ENCODE results near the gene CLNS1A.
"Not testable (repeated sequence)": the region's sequence is repeated elsewhere in the genome, so short reads cannot be mapped to it uniquely, and the experiment has no call there.

CLNS1A gene, protein sequence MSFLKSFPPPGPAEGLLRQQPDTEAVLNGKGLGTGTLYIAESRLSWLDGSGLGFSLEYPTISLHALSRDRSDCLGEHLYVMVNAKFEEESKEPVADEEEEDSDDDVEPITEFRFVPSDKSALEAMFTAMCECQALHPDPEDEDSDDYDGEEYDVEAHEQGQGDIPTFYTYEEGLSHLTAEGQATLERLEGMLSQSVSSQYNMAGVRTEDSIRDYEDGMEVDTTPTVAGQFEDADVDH

DNA sequence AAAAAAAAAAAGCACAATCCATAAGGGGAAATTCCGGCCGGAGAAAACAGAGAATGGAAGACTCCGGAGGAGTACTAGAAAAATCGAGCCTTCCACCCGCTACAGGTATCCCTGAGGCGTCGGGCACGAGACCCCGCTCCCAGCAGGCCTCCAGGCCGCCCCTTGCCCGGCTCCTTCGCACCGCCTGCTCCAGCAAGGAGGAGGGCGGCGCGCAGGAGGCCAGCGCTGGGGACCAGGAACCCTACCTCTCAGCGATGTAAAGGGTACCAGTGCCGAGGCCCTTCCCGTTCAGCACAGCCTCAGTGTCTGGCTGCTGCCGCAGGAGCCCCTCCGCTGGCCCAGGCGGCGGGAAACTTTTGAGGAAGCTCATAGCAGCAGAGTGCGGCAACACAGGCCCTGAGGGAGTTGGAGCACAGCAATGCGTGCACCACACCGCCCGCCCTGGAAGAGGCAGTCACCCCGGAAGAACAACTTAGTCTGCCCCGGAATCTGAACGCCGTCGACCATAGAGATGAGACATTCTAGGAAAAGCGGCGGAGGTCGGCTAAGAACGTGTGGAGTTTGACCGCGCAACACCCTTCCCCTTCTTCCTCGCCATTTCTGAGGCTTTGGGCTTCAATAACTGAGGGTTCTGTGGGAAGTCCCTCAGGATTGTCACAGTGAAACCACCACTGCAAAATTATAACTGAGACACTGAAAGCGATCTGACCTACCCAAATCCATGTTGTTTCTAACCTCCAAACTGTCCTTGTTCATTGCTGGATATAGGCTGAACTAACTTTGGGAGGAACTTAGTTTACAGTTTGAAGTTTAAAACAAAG, at the start of gene CLNS1A:
CLNS1A (minus strand) TSS at position 450 of the 821 bp plus-strand sequence; CDS start at position 370, 80 bp downstream.
- DNase-seq: peak; percentile 92

DNA sequence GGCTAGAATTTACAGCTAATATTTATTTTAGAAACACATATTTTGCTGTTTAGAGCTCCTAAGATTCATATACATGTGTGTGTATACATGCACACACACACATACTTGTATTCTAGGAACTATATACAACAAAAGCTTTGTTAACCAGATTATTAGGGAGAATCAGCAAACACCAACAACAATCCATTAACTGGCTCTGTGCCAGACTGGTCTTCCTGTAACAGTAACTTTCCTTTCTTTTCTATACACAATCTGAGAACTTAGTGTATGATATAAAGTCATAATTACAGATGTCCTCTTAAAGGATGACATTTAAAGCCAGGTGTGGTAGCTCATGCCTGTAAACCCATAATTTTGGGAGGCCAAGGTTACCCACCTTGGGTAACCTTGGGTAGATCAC, 49.5 kb upstream of the CLNS1A start:
- no peak for DNase-seq

DNA sequence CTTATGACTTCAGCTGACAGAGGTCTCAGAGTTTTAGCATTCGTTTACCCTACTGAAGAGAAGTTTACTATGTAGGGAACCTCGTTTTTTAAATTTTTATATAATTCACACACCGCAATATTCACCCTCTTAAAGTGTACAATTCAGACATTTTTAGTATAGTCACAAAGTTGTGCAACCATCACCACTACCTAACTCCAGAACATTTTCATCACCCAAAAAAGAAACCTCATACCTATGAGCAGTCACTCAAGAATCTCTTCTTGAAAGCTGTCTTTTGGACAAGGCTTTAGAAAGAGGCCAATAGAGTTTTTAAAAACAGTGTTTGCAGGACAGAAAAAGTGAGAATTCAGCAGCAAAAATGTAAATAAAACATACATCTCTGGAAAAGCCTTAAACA, 39.5 kb upstream of the CLNS1A start:
- DNase-seq: no peak

DNA sequence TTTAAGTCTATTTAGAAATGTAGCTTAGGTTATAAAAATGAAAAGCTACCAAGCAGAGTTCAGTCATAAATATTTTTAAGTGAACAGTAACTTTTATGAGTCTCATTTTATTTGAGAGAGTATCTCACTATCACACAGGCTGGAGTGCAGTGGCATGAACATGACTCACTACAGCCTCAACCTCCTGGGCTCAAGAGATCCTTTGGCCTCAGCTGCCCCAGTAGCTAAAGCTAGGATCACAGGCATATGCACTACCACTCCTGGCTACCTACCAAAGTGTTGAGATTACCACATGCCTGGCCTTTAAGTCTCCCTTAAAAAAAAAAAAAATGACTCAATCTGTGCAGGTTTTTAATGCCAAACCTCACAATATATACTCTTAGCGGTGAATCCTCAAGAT, 34.7 kb upstream of the CLNS1A start:
- DNase-seq: no peak

DNA sequence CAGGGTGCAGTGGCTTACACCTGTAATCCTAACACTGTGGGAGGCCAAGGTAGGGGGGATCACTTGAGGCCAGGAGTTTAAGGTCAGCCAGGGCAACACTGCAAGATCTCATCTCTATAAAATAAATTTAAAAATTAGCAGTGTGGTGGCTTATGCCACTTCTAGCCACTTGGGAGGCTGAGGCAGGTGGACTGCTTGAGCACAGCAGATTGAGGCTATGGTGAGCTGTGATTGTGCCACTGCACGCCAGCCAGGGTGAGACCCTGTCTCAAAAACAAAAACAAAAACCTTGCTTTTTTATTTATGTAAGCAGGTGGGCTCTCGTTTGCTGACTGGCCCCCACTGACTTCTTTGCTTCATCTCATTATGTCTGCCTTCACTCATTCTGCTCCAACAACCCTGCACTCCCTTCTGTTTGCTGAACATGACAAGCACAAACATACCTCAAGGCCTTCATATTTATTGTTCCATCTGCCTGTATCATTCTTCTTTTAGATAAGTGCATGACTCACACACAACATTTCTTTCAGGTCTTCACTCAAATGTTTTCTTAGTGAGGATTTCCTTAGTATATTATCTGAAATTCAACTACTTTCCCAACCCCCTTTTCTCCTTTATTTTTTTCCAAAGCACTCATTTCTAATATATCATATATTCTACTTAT, 32.4 kb upstream of the CLNS1A start:
- DNase-seq: no peak

DNA sequence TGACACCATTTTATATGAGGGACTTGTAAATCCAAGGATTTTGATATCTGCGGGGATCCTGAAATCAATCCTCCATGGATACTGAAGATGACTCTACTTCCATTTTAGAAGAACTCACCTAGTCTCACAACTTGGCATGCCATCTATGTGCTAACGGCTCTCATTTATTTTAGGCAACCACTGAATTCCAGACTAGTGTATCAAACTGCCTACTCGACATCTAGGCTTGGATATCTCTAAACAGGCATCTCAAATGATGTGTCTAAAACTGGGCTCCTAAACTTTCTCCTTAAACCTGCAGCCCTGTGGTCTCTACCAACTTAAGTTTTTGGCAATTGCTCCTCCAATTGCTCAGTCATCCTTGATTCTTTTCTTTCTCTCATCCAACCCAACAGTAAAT, 31.2 kb upstream of the CLNS1A start:
- no peak for DNase-seq

DNA sequence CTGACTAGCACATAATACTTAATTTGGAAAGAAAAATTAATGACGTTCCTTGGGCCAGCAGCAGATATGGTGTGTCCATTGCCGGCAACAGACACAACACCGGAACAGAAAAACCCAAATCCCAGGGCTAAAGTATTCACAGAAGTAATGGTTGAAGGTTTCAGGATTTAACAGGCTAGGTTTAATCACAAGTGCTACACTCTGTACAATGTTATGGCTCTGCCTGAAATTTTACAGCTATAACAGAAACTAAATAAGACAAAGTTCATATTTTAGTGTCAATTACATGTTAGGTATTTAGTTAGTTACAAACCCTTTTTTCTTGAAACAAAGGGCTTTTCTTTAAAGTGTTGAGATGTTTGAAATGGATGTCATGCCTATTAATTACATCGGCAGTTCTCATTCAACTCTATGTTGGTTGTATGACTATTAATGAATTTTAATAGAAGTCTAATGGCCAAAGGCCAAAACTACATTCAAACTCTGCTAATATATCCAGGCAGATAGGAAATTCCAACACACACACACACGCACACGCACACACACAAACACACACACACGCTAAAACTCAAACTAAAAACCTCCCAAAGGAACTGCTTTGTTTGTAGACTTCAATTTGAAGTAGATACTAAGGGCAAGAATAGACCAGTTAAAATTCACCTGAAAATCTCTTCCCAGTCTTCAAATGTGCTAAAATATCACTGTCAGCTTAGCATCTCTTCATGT, 27.8 kb upstream of the CLNS1A start:
- DNase-seq: no peak

DNA sequence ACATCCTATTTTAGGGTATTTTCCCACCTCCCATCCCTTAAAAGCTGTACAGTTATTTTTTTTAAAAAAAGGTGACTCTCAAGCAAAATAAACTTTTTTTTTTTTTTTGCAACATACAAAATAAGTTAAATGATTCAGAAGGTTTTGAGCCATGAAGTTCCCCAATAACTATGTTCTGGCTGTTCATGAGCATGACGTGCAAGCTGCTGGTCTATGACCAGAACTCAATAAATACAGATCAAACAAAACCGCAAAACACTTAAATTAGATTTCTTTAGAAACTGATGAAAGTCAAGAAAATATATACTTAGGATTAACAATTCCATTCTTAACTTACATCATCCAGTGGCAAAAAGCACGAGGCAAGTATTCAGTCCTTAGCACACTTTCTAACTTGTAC, 24.1 kb upstream of the CLNS1A start:
- no peak for DNase-seq

DNA sequence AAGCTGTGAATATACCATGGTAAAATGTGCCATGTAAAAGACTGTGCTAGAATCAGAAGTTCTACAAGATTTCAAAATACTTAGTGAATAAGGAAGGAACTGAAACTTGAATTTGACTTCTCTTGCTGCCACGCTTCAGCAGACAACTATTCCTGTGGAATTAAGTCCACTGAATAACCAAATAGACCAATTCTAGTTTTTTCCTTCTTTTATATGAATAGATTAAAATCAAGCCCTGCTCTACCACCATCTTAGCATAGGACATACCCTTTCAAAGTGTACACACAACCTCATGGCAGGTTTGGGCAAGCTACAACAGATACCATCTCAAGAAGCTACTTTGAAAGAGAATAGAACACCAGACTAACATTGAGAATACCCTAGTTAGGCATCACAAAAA, 23.4 kb upstream of the CLNS1A start:
- no peak for DNase-seq

DNA sequence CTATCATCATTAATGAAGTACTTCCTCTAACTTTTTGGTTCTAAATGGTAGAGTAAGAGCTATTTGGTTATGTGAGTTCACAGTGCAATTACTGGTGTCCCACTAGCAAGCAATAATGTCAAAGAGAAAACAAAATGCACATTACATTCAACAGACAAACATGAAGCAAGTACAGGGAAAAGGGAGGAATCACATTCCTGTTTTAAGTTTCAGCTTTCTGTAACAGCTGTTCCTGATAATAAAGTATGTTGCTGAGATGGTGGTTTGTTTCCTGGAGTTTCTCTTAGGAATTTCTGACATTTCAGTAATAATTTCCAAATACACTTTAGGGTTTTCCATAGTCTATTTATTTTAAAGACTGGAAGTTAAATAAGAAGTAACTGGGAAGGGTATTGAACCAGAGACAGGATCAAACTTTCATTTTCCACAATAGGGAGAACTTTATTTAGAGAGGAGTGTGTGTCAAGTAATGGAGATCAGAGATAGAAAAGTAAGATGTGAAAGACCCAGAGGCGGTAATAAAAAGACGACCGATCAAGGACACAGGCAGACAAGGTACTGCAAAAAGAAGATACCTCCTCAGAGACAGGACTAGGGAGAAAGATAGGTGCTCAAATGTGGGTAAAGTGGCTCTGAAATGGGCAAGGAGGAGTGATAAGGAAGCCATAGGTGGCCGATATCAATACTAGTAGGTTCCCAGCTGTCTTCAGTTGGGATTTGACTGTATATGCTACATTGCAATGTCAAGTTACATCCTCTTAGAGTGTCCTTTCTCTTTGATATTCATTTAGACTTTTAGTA, 20.8 kb upstream of the CLNS1A start:
- no peak for DNase-seq

DNA sequence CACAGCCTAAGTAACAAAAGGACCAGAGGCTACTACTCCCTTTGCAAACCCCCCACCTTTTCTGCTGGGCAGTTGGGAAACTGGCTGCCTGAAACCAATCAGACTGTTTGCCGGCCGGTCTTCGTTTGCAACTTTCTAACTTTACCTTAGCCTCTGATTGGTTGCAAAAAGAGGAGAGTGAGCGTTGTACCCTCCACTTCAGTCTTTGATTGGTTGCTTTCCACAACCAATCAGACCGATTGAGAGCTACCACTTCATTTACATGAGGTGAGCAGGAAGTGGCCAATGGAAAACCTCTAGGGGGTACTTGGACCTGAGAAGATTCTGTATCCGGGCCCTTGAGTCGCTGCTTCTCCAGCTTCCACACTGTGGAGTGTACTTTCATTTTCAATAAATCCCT, 18.8 kb upstream of the CLNS1A start:
- DNase-seq: no peak

DNA sequence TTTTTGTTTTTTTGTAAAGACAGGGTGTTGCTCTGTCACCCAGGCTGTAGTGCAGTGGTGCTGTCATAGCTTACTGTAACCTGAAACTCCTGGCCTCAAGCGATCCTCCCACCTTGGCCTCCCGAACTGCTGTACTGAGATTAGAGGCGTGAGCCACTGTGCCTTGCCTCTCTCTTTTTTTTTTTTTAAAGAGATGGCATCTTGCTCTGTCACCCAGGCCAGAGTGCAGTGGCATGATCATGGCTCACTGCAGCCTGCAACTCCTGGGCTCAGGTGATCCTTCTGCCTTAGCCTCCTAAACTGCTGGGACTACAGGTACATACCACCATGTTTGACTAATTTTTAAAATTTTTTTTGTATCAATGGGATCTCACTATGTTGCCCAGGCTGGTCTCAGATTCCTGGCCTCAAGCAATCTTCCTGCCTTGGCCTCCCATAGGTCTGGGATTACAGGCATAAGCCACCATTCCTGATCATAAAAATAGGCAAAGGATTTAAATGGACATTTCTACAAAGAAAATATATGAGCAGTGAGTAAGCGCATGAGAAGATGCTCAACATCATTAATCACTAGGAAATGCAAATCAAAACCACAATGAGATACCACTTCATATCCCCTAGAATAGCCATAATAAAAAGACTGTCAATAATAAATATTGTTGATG, 17.3 kb upstream of the CLNS1A start:
- no peak for DNase-seq

DNA sequence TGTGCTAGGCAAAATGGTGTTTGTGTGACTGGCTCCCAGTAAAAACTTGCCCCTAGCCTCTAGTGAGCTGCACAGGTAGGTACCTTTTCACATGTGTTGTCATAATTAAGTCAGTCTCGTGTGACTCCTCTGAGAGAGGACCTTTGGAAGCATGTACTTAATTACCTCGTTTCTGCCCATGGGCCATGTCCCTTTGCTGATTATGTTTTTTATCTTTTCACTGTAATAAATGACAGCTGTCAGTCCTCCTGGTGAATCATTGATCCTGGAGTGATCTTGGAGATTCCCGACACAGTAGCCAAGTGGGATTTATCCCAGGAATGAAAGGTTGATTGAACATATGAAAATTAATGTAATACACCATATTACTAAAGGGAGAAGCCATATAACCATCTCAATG, 12.5 kb upstream of the CLNS1A start:
- no peak for DNase-seq

DNA sequence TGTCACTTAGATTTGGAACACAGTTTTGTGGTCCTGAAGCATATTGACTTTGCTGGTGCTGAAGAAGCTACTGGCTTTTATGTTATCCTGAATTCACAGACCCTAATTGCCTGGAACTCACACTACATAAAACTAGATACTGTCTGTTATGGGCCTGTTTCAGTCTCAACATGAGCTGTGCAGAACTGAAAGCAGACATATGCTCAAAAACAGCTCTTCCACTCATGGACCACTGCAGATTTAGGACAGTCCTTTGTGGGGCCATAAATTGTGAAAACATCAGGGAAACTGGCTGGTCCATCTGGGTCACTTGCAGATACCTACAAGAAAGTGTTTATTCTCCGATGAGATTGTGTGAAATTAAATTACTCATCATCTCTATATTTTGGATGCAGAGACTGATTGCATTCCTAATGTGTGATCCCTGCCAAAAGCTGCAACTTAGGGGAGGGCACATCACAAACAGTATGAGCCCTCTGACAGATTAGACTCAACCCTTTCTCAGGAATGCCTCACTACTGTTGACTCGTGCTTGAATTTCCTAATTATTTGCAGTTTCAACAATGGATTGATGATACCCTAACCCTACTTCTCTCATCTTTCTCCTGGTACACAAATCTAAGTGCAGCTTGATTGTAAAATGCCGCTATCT, 10.2 kb upstream of the CLNS1A start:
- no peak for DNase-seq

DNA sequence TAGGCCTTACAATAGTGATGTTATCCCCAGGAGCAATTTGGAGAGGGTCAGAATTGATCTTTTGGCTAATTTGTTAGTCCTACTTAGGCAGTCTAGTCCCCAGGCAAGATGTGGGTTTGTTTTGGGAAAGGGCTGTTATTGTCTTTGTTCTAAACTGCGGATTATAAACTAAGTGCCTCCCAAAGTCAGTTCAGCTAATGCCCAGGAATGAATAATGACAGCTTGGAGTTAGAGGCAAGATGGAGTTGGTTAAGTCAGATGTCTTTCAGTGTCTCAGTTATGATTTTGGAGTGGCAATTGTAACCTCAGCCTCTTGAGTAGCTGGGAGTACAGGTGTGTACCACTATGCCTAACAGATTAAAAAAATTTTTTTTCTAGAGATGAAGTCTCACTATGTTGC, 7.3 kb upstream of the CLNS1A start:
- no peak for DNase-seq

DNA sequence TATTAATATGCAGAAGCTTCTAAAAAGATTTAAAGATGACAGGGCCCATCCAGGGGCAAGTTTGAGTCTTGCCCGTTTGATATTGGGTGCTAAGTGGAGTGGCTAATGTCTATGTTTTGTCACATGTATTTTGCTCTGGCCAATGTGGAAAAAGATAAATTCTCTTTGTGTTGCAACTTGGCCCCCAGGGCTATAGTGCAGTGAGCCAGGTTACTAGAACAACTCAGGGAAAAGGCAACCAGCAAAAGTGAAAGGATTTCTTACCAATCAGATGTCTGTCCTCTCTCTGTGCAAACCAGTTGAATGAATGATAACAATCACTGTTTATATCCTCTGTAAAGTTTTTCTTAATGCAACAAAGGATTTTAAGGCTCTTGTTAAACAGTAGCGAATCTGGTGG, 4.6 kb upstream of the CLNS1A start:
- DNase-seq: no peak

DNA sequence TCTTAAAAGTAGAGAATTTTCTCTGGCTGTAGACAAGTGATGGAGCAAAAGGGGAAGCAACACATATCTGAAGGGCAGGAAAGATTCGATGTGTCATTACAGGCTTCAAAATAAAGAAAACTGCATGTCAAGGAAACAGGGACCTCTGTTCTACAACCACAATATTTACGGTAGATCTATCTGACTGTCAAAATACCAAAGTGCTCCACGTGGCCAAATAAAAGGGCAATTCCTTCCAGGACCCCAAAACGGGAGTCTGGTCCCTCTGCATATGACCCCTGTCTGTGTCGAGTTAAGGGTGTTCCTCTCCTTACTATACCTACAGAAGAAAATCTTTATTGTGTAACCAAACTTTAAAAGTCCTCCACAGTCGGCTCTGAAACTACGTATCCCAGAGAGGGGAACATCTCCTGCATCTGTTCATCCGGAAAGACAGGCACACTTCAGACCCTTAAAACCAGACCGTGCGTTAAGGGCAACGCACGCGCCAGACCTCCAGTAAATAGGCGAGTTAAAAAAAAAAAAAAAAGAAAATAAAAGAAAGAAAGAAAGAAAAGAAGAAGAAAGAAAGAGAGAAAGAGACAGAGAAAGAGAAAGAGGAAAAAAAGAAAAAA, 756 bp downstream of the CLNS1A start:
- no peak for DNase-seq

DNA sequence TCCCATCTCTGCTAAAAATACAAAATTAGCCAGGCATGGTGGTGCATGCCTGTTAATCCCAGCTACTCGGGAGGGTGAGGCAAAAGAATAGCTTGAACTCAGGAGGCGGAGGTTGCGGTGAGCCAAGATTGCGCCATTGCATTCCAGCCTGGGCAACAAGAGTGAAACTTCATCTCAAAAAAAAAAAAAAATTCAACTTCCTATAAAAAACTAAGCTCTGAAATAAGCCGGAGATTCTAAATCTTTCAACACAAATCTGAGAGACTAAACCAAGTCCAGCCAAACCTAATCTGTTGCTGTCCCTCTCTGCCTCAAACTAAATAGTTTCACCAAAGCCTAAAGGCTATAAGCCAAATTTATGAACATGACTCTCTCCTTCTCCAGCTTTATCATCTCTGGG, 3.7 kb downstream of the CLNS1A start:
- not testable (repeated sequence) for DNase-seq

DNA sequence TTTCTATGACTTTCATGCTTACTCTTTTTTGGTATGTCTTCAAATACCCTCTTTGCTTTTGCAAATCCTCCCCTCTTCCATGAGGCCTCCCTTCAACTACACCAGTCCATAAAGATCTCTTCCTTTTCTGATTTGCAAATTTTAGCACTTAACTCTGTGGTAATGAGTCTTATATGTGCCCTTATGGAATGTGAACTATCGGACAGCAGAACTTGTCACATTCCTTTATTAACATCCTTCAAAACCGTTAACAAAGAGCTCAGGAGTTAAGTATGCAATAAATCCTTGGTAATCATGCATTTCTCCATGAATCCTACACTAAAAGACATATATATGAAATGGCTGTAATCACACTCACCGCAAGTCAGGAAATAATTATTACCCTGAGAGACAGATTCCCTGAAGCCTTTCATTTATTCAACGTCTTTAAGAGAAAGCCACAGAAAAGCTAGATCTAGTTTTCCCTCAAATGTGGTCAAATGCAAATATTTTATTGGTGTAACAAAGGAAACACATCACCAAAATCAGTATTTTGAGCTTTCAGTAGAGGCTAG, 7.4 kb downstream of the CLNS1A start:
- no peak for DNase-seq

DNA sequence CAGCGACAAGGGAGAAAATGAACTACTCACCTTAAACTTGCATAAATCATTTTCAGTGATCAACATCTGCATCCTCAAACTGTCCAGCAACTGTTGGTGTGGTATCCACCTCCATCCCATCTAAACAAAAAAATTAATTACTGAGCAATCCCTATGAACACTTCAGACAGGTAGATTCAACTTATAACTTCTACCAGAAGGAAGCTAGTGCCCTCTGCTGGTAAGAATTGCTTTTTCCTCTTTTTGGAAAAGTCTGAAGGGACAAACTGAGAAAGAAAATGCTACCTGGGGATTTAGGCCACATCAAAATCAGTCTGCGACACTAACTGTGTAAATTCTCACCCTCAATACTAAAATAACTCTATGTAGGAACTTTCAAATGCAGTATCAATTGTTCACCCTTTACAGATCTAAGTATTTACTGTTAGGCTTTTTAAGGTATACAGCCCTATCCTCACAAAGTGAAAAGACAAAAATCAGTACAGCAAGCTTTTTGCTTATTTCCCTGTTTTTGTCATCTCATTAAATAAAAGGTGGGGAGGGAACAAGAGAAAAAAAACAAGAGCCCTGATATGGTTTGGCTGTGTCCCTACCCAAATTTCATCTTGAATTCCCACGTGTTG, 17.9 kb downstream of the CLNS1A start:
- DNase-seq: no peak

All from left hindlimb (tissue), 1 donor.